ENCODE results near the gene ZNF407.

GRCh38 chr18:74959216-74959615 lies 361.5 kb downstream of the ZNF407 start:
- TF ChIP-seq CTCF (conservative IDR thresholded peaks at IDR 0.05; ENCODE audit: low read depth in 2 of 2) (no peak), REST (IDR thresholded peaks at IDR 0.05; ENCODE audit: unreplicated experiment) (no peak), EZH2 (IDR thresholded peaks at IDR 0.05; ENCODE audit: low read depth, unreplicated experiment) (no peak), CREB1 (CRISPR knock-in tag; IDR thresholded peaks at IDR 0.05; ENCODE audit: low read depth) (no peak), POLR2AphosphoS5 (IDR thresholded peaks at IDR 0.05; ENCODE audit: low read depth) (no peak), EZH2phosphoT487 (IDR thresholded peaks at IDR 0.05; ENCODE audit: unreplicated experiment) (no peak), ZNF331 (CRISPR knock-in tag; IDR thresholded peaks at IDR 0.05; ENCODE audit: low read depth) (no peak), ZNF114 (CRISPR knock-in tag; IDR thresholded peaks at IDR 0.05) (no peak), JUNB (IDR thresholded peaks at IDR 0.05; ENCODE audit: unreplicated experiment) (no peak), STAT1 (IDR thresholded peaks at IDR 0.05; ENCODE audit: unreplicated experiment) (no peak), ZNF462 (CRISPR knock-in tag; IDR thresholded peaks at IDR 0.05) (no peak)
